Measurements from ENCODE around the gene TRPM1.

TRPM1 gene

GRCh38 chr15:31082771-31083369 lies 18.7 kb downstream of the TRPM1 start:
- DNase-seq (ENCODE audit: low read depth) = no peak

- no peak for DNase-seq (ENCODE audit: low read depth)
Observed at GRCh38 chr15:31081588-31082250, 19.8 kb downstream of the TRPM1 start.

- no peak for DNase-seq (ENCODE audit: low read depth)
Observed at GRCh38 chr15:31081056-31081455, 20.5 kb downstream of the TRPM1 start.

GRCh38 chr15:31080591-31081014 lies 20.9 kb downstream of the TRPM1 start:
- DNase-seq (ENCODE audit: low read depth) = no peak

GRCh38 chr15:31079519-31079918 lies 22.0 kb downstream of the TRPM1 start:
- no peak for DNase-seq (ENCODE audit: low read depth)

- no peak for DNase-seq (ENCODE audit: low read depth)
Observed at GRCh38 chr15:31078471-31078870, 23.1 kb downstream of the TRPM1 start.

GRCh38 chr15:31077941-31078340 lies 23.6 kb downstream of the TRPM1 start:
- DNase-seq (ENCODE audit: low read depth) = no peak

- no peak for DNase-seq (ENCODE audit: low read depth)
Observed at GRCh38 chr15:31077181-31077580, 24.3 kb downstream of the TRPM1 start.

GRCh38 chr15:31074321-31074720 lies 27.2 kb downstream of the TRPM1 start:
- no peak for DNase-seq (ENCODE audit: low read depth)

- no peak for DNase-seq (ENCODE audit: low read depth)
Observed at GRCh38 chr15:31070867-31071266, 30.7 kb downstream of the TRPM1 start.

- DNase-seq (ENCODE audit: low read depth) = no peak
Observed at GRCh38 chr15:31069360-31070000, 32.0 kb downstream of the TRPM1 start.

GRCh38 chr15:31067890-31068603 lies 33.5 kb downstream of the TRPM1 start:
- no peak for DNase-seq (ENCODE audit: low read depth)

GRCh38 chr15:31065824-31066223 lies 35.7 kb downstream of the TRPM1 start:
- no peak for DNase-seq (ENCODE audit: low read depth)

GRCh38 chr15:31062911-31063310 lies 38.6 kb downstream of the TRPM1 start:
- no peak for DNase-seq (ENCODE audit: low read depth)

GRCh38 chr15:31062310-31062847 lies 39.1 kb downstream of the TRPM1 start:
- no peak for DNase-seq (ENCODE audit: low read depth)

GRCh38 chr15:31060429-31061140 lies 40.9 kb downstream of the TRPM1 start:
- no peak for DNase-seq (ENCODE audit: low read depth)

- DNase-seq (ENCODE audit: low read depth) = no peak
Observed at GRCh38 chr15:31058236-31058962, 43.1 kb downstream of the TRPM1 start.

- no peak for DNase-seq (ENCODE audit: low read depth)
Observed at GRCh38 chr15:31051496-31052080, 49.9 kb downstream of the TRPM1 start.

- no peak for DNase-seq (ENCODE audit: low read depth)
Observed at GRCh38 chr15:31050953-31051352, 50.6 kb downstream of the TRPM1 start.

- DNase-seq (ENCODE audit: low read depth) = no peak
Observed at GRCh38 chr15:31049682-31050615, 51.6 kb downstream of the TRPM1 start.
